A673 (cell line): ENCODE measurements around the gene TBCD. TPM values are rescaled to one million over a fixed set of nuclear protein-coding genes. Genes with fewer than 3 reads are reported as not detected.
"Not testable (repeated sequence)": the region's sequence is repeated elsewhere in the genome, so short reads cannot be mapped to it uniquely, and the experiment has no call there.

ENCODE experiments used
- BruUV-seq: library from RNA; stranded (reverse); fragments of 400-500 nt; replicated peaks from 2 replicates; lab custom pipeline; 2021; lab: Mats Ljungman, UMichigan
- CTCF ChIA-PET: fragments of 300-600 bp; sonication (Branson Sonifier 250); formaldehyde crosslinking; loops from one replicate; lab custom pipeline; 2022; ENCODE audit warnings: antibody characterized with exemption; lab: Charles Lee
- POLR2A ChIA-PET: fragments of 300-600 bp; sonication (Branson Sonifier 250); formaldehyde crosslinking; loops from one replicate; lab custom pipeline; 2022; ENCODE audit warnings: antibody characterized with exemption; ENCODE audit not compliant: low non-redundant PET; lab: Charles Lee
- DNase-seq: peaks from one replicate; pipeline ENCODE4 v3.0.0-alpha.2; 2015; ENCODE audit warnings: low spot score
- H3K27ac ChIP-seq: fragments of 200-600 bp; sonication (generic); 2 replicates; pipeline ENCODE4 v1.5.1; 2016; ENCODE audit warnings: mixed run types, low read depth, mild to moderate bottlenecking, mixed read lengths, antibody characterized with exemption, low read length; ENCODE audit not compliant: poor library complexity, severe bottlenecking
- H3K27me3 ChIP-seq: fragments of 200-600 bp; sonication (generic); replicated peaks from 2 replicates; pipeline ENCODE4 v1.6.1; 2017; ENCODE audit warnings: mixed run types, low read depth, mild to moderate bottlenecking, mixed read lengths, antibody characterized with exemption, low read length; ENCODE audit not compliant: insufficient read depth, poor library complexity
- H3K36me3 ChIP-seq: fragments of 200-600 bp; sonication (generic); 2 replicates; pipeline ENCODE4 v1.6.1; 2016; ENCODE audit warnings: mixed run types, mild to moderate bottlenecking, mixed read lengths, antibody characterized with exemption, low read length; ENCODE audit not compliant: insufficient read depth, poor library complexity, severe bottlenecking
- H3K4me1 ChIP-seq: fragments of 200-600 bp; sonication (generic); 2 replicates; pipeline ENCODE4 v1.6.1; 2017; ENCODE audit warnings: mixed run types, mild to moderate bottlenecking, mixed read lengths, antibody characterized with exemption, low read length; ENCODE audit not compliant: insufficient read depth, poor library complexity, severe bottlenecking
- H3K4me3 ChIP-seq: fragments of 200-600 bp; sonication (generic); 2 replicates; pipeline ENCODE4 v1.5.1; 2016; ENCODE audit warnings: low read depth, mixed run types, mild to moderate bottlenecking, mixed read lengths, low read length; ENCODE audit not compliant: poor library complexity, severe bottlenecking
- H3K9me3 ChIP-seq: fragments of 200-600 bp; sonication (generic); 2 replicates; pipeline ENCODE4 v1.6.1; 2016; ENCODE audit warnings: mixed run types, low read depth, mild to moderate bottlenecking, mixed read lengths, antibody characterized with exemption, low read length; ENCODE audit not compliant: poor library complexity, severe bottlenecking
- CTCF ChIP-seq: fragments of 300-800, 200-600 bp; sonication (generic); conservative IDR thresholded peaks from 2 replicates; pipeline ENCODE4 v1.5.1; 2017; ENCODE audit warnings: low read depth, mild to moderate bottlenecking, antibody characterized with exemption, low read length, moderate library complexity, mixed read lengths
- EZH2 ChIP-seq: fragments of 200-600 bp; sonication (generic); IDR thresholded peaks from 2 replicates; pipeline ENCODE4 v1.6.1; 2017; ENCODE audit warnings: borderline replicate concordance, low read depth, mild to moderate bottlenecking, mixed read lengths, antibody characterized with exemption, low read length; ENCODE audit not compliant: poor library complexity, severe bottlenecking
- intact Hi-C: fragments of 100-400 bp; cut with micrococcal nuclease; formaldehyde crosslinking; loops from one replicate; pipeline ENCODE4 v1.10.0; 2022; ENCODE audit not compliant: unreplicated experiment
- total RNA-seq: library from RNA; stranded (reverse); gene quantifications from 2 replicates; pipeline ENCODE4 v1.2.3, GENCODE V29; 2021

Gene TBCD
- total RNA-seq, 1 experiment from 2014 or later = 113 TPM

GRCh38 chr17:82767041-82767754, 15.3 kb downstream of the TBCD start:
- peak; percentile 71 for DNase-seq

GRCh38 chr17:82769041-82769440, 17.2 kb downstream of the TBCD start:
- no TSS peak for BruUV-seq
- TF ChIP-seq CTCF (no peak), EZH2 (no peak)
- POLR2A ChIA-PET = no interaction called here
- intact Hi-C loops = loop anchor here (5.0 to 10.0 kb wide), 2 partner anchors 124 to 417 kb away; partner anchors contain the start of gene WDR45B
- Histone ChIP-seq H3K27ac (no peak overlapping the region), H3K36me3 (peaks cover 45% of the 10 kb centered on the region), H3K4me3 (no peak overlapping the region), H3K9me3 (no peaks in the 10 kb centered on the region), H3K4me1 (no peaks in the 10 kb centered on the region), H3K27me3 (no peaks in the 10 kb centered on the region)
- CTCF ChIA-PET = no interaction called here
- DNase-seq = no peak

More at GRCh38 chr17:82767041-82767754, 15.3 kb downstream of the TBCD start:
- peaks cover 55% of the 10 kb centered on the region for H3K36me3 ChIP-seq
- POLR2A ChIA-PET = no interaction called here
- H3K4me1 ChIP-seq = no peaks in the 10 kb centered on the region
- CTCF ChIA-PET = interaction anchor here (0.6 kb wide), 1 partner anchor 258 kb away, joined by 3 read pairs; no protein-coding TSS in a partner anchor
- no peak overlapping the region for H3K4me3 ChIP-seq
- no peaks in the 10 kb centered on the region for H3K9me3 ChIP-seq
- no peak for TF ChIP-seq EZH2
- peak; percentile 74 for TF ChIP-seq CTCF
- H3K27me3 ChIP-seq = no peaks in the 10 kb centered on the region
- H3K27ac ChIP-seq = no peak overlapping the region
- intact Hi-C loops = loop anchor here (5.0 to 10.0 kb wide), 2 partner anchors 122 to 415 kb away; partner anchors contain the start of gene WDR45B
- no TSS peak for BruUV-seq

- no peaks in the 10 kb centered on the region for H3K4me1 ChIP-seq
- no peak overlapping the region for H3K4me3 ChIP-seq
- no peak overlapping the region for H3K27ac ChIP-seq
- DNase-seq = no peak
- CTCF ChIA-PET = interaction anchor here (0.6 kb wide), 1 partner anchor 451 kb away, joined by 3 read pairs; no protein-coding TSS in a partner anchor
- intact Hi-C loops = no loop called here
- H3K9me3 ChIP-seq = no peaks in the 10 kb centered on the region
- H3K36me3 ChIP-seq = peaks cover 33% of the 10 kb centered on the region
- no TSS peak for BruUV-seq
- POLR2A ChIA-PET = no interaction called here
- no peak for TF ChIP-seq CTCF
- no peak for TF ChIP-seq EZH2
- no peaks in the 10 kb centered on the region for H3K27me3 ChIP-seq
Measured at GRCh38 chr17:82772026-82772425, 20.2 kb downstream of the TBCD start.

- POLR2A ChIA-PET, H3K36me3 ChIP-seq, DNase-seq, intact Hi-C loops, H3K9me3 ChIP-seq, H3K27me3 ChIP-seq, H3K4me1 ChIP-seq, H3K27ac ChIP-seq, BruUV-seq, H3K4me3 ChIP-seq: not testable (repeated sequence)
- CTCF ChIA-PET = interaction anchor here (1.0 kb wide), 1 partner anchor 412 kb away, joined by 5 read pairs; no protein-coding TSS in a partner anchor
Measured at GRCh38 chr17:82774456-82774855, 22.6 kb downstream of the TBCD start.
